EH (cell line): ENCODE data around the gene MIGA2.
"Not testable (repeated sequence)": the region's sequence is repeated elsewhere in the genome, so short reads cannot be mapped to it uniquely, and the experiment has no call there.

Experiments used
- DNase-seq: peaks from one replicate; pipeline ENCODE4 v3.0.0-alpha.2; 2015; ENCODE audit warnings: low read depth

MIGA2 gene

GRCh38 chr9:129036241-129036922, at the start of gene MIGA2:
MIGA2 (plus strand) TSS chr9:129036626; CDS start chr9:129040595, 3,969 bp downstream.
- peak; percentile 100 for DNase-seq

- no peak for DNase-seq
These were observed 49.8 kb upstream of the MIGA2 start for GRCh38 chr9:128986671-128987070.

- DNase-seq: peak; percentile 82
These were observed 48.6 kb upstream of the MIGA2 start for GRCh38 chr9:128987805-128988204.

- DNase-seq: peak; percentile 27
These were observed 43.4 kb upstream of the MIGA2 start for GRCh38 chr9:128992995-128993394.

GRCh38 chr9:128995791-128996190, 40.6 kb upstream of the MIGA2 start:
- DNase-seq: no peak

GRCh38 chr9:128998462-128998861, 38.0 kb upstream of the MIGA2 start:
- DNase-seq: no peak

- no peak for DNase-seq
These were observed 36.7 kb upstream of the MIGA2 start for GRCh38 chr9:128999581-129000206.

GRCh38 chr9:129001504-129002325, 34.7 kb upstream of the MIGA2 start:
- no peak for DNase-seq

GRCh38 chr9:129002992-129003391, 33.4 kb upstream of the MIGA2 start:
- no peak for DNase-seq

GRCh38 chr9:129004173-129004572, 32.3 kb upstream of the MIGA2 start:
- not testable (repeated sequence) for DNase-seq

GRCh38 chr9:129005336-129005997, 31.0 kb upstream of the MIGA2 start:
- no peak for DNase-seq

- peak; percentile 77 for DNase-seq
These were observed 29.9 kb upstream of the MIGA2 start for GRCh38 chr9:129006328-129007034.

- no peak for DNase-seq
These were observed 29.2 kb upstream of the MIGA2 start for GRCh38 chr9:129007035-129007765.

GRCh38 chr9:129007766-129008468, 28.5 kb upstream of the MIGA2 start:
- DNase-seq: no peak

GRCh38 chr9:129008469-129008965, 27.9 kb upstream of the MIGA2 start:
- DNase-seq: no peak

GRCh38 chr9:129008986-129009583, 27.3 kb upstream of the MIGA2 start:
- no peak for DNase-seq

GRCh38 chr9:129009584-129010141, 26.8 kb upstream of the MIGA2 start:
- no peak for DNase-seq

- DNase-seq: no peak
These were observed 26.0 kb upstream of the MIGA2 start for GRCh38 chr9:129010267-129010975.

- DNase-seq: no peak
These were observed 25.3 kb upstream of the MIGA2 start for GRCh38 chr9:129011170-129011569.
